Activated CD8-positive, alpha-beta memory T cell treated with anti-CD3 and anti-CD28 coated beads for 4 hours (primary cell): Measurements from ENCODE around the gene ATOH8.

Experiments used
- DNase-seq, 2 donors: peaks; one replicate each; pipeline ENCODE4 v3.0.0-alpha.2; 2020; ENCODE audit warnings: low read depth in 2 of 2

Gene ATOH8

DNA sequence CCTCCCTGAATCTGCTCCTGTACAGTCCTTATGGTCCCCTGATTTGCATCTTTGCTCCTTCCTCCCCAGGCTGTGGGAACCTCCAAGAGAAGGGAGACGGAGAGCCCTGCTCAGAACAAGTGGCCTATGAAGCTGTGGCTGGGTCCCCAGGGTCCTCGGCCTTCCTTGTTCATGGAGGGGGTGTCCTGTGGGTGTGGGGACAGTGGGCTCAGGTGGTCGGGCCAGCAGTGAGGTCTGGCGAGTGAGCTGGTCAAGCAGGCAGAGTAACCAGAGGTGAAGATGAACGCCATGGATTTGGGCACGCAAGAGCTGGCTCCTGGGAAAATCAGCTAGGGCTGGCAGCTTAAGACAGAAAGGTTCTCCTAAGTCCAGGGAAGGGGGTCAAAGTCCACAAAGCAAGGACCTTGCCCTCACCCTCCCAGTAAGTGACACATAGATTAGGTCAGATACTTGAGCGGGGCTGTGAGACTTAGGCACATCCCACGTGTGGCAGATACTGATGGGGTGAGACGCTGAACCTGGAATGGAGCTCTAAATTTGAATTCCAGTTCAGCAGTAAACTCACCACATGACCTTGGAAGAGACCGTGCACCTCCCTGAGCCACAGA, 34.8 kb upstream of the ATOH8 start:
- no peak for DNase-seq

DNA sequence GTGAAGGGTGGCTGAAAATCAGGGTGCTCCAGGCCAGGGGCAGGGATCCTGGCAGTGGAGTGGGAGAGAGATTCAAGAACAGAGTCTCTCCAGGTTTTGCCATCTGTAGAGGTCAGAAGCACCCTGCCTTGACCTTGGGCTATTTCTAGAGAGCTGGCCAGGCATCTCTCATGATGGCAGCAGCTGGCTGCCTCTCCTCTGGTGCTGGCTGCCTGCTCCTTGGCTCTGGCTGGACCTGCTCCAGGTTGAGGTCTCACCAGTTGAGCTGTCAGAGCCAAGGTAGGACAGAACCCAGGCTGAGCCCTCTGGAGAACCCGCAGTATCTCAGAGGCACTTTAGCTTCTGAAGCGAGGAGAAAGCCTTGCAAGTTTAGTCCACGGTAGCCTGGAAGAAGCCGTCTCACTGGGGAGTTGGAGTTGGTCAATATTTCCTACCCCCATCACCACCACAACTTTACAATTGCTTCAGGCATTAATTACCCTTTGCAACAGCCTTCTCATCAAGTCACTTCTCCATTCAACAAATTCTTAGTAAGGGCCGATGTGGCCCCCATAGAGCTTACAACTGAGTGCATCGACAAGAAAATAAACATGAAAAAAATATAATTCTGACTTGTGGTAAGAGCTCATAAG, 34.1 kb upstream of the ATOH8 start:
- no peak for DNase-seq

- no peak for DNase-seq
Observed at GRCh38 chr2:85720533-85720932, 33.3 kb upstream of the ATOH8 start.

- DNase-seq: no peak
Observed at GRCh38 chr2:85721641-85722040, 32.1 kb upstream of the ATOH8 start.

- no peak for DNase-seq
Observed at GRCh38 chr2:85722519-85722918, 31.3 kb upstream of the ATOH8 start.

DNA sequence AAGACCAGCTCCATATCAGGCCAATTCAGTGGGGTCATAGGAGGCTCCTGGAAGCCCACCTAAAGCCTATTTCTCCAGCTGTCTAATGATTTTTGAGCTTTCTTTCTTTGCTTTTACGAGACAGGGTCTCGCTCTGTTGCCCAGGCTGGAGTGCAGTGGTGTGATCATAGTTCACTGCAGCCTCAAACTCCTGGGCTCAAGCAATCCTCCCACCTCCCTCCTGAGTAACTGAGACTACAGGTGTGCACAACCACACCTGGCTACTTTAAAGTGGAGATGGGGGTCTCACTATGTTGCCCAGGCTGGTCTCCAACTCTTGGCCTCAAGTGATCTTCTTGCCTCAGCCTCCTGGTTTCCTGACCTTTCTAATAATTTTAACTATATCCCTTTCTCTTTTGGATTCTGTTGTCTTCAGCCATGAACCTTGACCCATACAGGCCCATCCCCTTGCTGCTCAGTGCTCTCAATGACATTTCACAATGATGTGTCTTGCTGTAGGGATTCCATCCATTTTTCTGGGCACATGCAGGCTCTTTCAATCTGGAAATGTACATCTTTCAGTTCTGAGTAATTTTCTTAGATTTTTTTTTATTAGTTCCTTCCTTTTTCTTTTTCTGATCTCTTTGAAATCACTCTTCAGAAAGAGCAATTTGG, 30.0 kb upstream of the ATOH8 start:
- DNase-seq: no peak

GRCh38 chr2:85724731-85725181, 29.0 kb upstream of the ATOH8 start:
- DNase-seq: no peak

GRCh38 chr2:85725451-85725850, 28.3 kb upstream of the ATOH8 start:
- DNase-seq: no peak

GRCh38 chr2:85727798-85728197, 26.0 kb upstream of the ATOH8 start:
- DNase-seq: no peak

GRCh38 chr2:85728342-85728741, 25.4 kb upstream of the ATOH8 start:
- DNase-seq: no peak

DNA sequence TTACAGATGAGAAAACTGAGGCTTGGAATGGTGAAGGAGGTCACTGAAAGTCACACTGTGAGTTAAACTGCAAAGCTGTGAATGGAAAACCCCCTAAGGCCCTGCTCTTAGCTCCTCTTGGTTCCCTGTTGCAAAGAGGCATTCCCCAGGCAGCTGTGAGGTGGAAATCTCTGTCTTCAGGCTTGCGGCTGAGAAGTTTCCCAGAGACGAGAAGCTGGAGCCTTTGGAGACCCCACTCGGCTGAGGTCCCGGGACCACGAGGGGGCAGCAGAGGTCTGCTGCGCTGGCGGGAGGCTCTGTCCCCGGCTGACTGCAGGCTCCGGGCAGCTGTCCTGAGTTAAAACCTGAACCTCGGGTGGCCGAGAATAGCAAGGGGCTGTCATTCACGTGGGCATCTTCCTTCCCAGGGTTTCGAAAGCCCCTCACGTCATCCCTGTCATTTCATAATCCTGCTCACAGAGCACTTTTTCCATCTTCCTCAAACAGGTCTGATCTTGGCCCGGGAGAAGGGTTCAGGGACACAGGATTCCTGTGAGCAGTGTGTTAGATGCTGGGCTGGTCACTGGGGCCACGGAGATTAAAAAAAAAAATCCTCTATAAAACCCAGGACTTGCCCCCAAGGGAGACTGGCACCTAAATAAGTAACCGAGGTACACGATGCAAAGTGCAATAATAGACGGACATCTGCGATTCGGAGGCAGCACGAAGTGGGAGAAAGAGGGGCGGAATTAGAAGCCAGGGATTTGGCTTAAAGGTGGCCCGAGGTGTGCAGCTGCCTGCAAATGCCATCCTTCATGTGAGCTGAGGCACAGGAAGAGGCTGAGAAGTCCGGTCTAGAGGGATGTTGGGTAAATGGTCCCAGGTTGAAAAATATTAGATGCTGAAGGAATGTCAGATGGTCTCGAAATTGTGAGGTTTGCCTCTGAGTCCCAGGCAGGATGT, 24.6 kb upstream of the ATOH8 start:
- peak; percentile 30 to 37 for DNase-seq

DNA sequence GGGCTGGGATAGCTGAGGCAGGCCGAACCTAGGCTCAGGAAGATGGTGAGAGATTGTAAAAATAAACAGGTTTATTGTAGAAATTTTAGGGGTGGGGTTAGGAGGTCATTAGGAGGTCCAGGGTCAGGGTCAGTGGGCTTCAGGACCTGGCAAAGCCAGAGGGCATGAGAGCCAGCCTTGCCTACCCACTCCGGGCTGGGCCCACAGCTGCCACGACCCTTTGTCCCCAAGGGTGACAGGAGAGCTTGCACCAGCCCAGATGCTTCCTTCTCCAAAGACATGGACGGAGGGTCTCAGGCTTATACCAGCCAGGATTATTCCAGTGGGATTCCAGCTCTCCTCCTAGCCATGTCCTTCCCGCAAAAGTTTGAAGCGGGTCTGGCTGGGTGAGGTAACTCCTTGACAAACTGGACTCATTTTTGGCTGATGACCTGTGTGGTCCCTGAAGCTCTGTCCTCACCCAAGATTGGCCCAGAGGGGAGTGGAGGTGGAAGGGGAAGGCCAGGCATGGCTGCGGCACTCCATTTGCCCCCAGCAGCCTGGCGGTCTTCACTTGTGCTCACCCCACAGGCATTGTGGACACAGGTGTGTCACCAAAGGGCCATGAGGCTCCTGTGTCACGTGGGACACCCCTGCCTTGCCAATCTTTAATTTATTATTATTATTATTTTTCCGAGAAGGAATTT, 23.8 kb upstream of the ATOH8 start:
- DNase-seq: no peak

GRCh38 chr2:85730686-85731230, 23.0 kb upstream of the ATOH8 start:
- no peak for DNase-seq

DNA sequence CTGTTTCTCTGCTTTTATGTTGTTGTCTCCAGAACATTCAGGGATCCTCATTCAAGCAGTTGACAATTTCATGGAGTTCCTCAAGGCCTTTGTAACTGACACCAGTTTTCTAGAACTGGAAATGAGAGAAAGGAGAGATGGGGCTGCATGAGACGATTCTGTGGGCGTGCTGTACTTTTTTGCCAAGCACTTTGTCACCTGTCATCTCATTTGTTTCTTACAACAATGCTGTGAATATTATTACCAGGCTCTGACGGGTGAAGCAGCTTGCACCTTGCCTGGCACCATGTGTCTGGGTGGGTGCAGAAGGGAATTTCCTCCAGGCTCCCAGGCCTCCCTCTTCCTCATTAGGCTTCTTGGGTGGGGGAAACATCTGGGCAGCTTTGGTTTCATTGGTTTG, 22.2 kb upstream of the ATOH8 start:
- no peak for DNase-seq

DNA sequence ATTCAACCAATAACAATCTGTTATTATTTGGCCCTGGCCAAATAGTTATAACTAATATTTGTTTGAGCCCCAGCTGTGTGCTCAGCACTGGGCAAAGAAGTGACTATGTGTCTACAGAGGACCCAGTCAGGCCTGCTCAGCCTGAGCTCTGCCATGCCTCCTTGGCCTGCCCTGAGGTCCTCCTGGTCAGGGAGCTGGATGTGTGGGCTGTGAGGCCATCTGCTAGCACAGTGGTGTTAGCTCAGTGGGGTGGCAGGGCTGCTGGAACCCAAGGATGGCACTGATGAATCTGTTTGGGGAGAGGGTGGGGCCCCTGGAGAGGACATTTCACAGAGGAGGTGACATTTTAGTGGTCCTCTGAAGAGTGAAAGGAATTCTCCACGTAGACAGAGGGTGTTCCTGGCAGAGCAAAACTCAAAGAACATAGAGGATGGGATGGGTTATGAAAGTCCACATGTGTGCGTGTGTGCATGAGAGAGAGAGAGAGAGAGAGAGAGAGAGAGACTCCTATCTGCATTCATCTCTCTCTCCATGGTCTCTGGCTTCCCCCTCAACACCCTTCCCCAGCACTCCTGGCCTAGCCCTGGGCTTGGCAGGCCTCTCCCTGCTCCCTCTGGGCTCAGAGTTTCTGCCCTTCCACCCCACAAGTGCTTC, 21.2 kb upstream of the ATOH8 start:
- no peak for DNase-seq

GRCh38 chr2:85733121-85733960, 20.4 kb upstream of the ATOH8 start:
- DNase-seq: no peak

DNA sequence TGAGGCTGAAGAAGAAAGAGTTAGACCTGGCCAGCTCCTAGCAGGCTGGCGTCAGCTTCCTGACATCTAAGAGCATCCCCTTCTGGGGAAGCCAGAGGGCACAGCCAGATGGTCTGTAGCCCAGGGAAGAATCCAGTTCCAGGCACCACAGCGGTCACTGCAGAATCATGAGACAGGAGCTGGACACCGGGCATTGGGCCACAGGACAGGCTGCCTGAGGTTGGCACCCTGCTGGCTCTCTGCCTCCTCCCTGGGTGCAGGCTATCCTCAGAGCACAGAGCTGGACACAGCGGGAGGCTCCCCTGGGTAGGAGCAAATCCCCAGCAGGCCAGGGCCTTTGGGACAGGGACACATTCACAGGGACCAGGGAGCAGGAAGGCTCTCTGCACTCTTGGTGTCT, 19.8 kb upstream of the ATOH8 start:
- no peak for DNase-seq

- DNase-seq: no peak
Observed at GRCh38 chr2:85734942-85735608, 18.7 kb upstream of the ATOH8 start.

GRCh38 chr2:85735691-85736090, 18.1 kb upstream of the ATOH8 start:
- no peak for DNase-seq
